K562 (cell line): ENCODE results near the gene ZNF628.

Experiments used
- ARID1B ChIP-seq: fragments of 450-650 bp; IDR thresholded peaks from 2 replicates; pipeline ENCODE4 v1.6.1; 2016; ENCODE audit warnings: antibody characterized with exemption, mild to moderate bottlenecking, inconsistent platforms
- CBX1 ChIP-seq: sonication (generic); IDR thresholded peaks from 2 replicates; pipeline ENCODE4 v1.6.1; 2016; ENCODE audit warnings: antibody characterized with exemption, low read depth, mild to moderate bottlenecking
- ZNF311 ChIP-seq: fragments of 250-450 bp; sonication (Bioruptor Pico); IDR thresholded peaks from 2 replicates; pipeline ENCODE4 v1.4.0; 2020; ENCODE audit warnings: mild to moderate bottlenecking, moderate library complexity
- TF ChIP-seq, protein P1 (sequence below), 3 experiments: IDR thresholded peaks in 2 of 3; conservative IDR thresholded peaks in 1 of 3; 2 replicates each; pipeline ENCODE4 v1.5.1; 2011 to 2012; ENCODE audit warnings: low read length in 3 of 3, mild to moderate bottlenecking in 3 of 3, control low read depth in 2 of 3, improper control_type of control experiment in 1 of 3, inconsistent platforms in 1 of 3, low read depth in 1 of 3, mixed read lengths in 1 of 3, moderate library complexity in 1 of 3; ENCODE audit not compliant: insufficient read depth in 2 of 3

DNA sequence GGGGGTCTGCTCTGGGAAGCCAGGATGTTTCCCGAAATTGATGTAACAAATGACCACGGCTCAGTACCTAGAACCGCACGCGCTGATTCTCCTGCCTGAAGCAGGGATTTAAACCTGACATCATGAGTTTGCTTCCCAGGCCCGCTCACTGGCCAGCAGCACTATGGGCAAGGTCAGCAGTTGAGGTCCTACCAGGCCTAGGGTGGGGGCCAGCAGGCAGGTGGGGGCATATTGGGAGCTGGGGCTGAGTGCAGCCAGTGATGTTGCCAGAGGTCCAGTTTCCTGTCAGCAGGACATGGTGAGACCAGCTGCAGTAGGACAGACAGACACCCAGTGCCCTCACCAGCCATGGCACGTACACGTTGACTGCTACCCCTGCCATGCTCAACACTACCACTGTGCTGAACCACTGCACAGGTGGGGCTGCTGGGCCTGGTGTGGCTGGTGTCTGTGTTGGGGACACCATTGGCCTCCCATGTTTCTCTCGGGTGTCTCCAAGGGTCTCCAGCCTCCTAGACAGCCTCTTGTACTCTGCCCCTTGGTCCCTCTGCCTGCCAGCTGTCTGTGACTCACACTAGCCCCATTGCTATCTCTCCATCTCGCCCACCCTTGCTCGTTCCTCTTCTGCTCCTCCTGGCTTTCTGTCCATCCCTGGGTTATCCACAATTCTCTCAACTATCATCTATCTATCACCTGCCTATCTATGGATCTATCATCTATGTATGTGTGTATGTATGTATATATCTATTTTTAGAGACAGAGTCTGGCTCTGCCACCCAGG lies 10.8 kb upstream of the ZNF628 start:
- TF ChIP-seq CBX1, result no peak
- TF ChIP-seq, protein P1, sequence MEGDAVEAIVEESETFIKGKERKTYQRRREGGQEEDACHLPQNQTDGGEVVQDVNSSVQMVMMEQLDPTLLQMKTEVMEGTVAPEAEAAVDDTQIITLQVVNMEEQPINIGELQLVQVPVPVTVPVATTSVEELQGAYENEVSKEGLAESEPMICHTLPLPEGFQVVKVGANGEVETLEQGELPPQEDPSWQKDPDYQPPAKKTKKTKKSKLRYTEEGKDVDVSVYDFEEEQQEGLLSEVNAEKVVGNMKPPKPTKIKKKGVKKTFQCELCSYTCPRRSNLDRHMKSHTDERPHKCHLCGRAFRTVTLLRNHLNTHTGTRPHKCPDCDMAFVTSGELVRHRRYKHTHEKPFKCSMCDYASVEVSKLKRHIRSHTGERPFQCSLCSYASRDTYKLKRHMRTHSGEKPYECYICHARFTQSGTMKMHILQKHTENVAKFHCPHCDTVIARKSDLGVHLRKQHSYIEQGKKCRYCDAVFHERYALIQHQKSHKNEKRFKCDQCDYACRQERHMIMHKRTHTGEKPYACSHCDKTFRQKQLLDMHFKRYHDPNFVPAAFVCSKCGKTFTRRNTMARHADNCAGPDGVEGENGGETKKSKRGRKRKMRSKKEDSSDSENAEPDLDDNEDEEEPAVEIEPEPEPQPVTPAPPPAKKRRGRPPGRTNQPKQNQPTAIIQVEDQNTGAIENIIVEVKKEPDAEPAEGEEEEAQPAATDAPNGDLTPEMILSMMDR (IDR thresholded peaks at IDR 0.05 in 2 of 3, conservative IDR thresholded peaks at IDR 0.05 in 1 of 3; ENCODE audit: insufficient read depth in 2 of 3, low read depth in 1 of 3, low read length in 3 of 3), result no peak
- TF ChIP-seq ZNF311, result no peak
- TF ChIP-seq ARID1B, result peak; percentile 38
